MCF 10A (cell line): ENCODE measurements around the gene KAT2A. TPM values are rescaled to one million over a fixed set of nuclear protein-coding genes. Genes with fewer than 3 reads are reported as not detected.

Source experiments
- BruUV-seq: library from RNA; stranded (reverse); fragments of 400-500 nt; replicated peaks from 2 replicates; lab custom pipeline; 2021; lab: Mats Ljungman, UMichigan
- CTCF ChIA-PET: fragments of 300-600 bp; sonication (Branson Sonifier 250); formaldehyde crosslinking; extraction: SDS; loops from one replicate; lab custom pipeline; 2021; ENCODE audit warnings: antibody characterized with exemption, inconsistent platforms; lab: Yijun Ruan, JAX
- POLR2A ChIA-PET: fragments of 300-600, 350-650 bp; sonication (Branson Sonifier 250); formaldehyde crosslinking; extraction: SDS; loops from one replicate; lab custom pipeline; 2020; ENCODE audit warnings: antibody characterized with exemption, inconsistent platforms; lab: Yijun Ruan, JAX
- DNase-seq: peaks from one replicate; pipeline ENCODE4 v3.0.0-alpha.2; 2018; ENCODE audit not compliant: unreplicated experiment
- H3K27ac Mint-ChIP-seq: one replicate; pipeline ENCODE4 v1.8.0; 2022; ENCODE audit warnings: mild to moderate bottlenecking, low read depth, mixed read lengths; ENCODE audit not compliant: unreplicated experiment
- H3K27me3 Mint-ChIP-seq: one replicate; pipeline ENCODE4 v1.8.0; 2022; ENCODE audit warnings: mixed read lengths; ENCODE audit not compliant: insufficient read depth, unreplicated experiment
- H3K36me3 Mint-ChIP-seq: one replicate; pipeline ENCODE4 v1.8.0; 2022; ENCODE audit warnings: mild to moderate bottlenecking, moderate library complexity, mixed read lengths; ENCODE audit not compliant: insufficient read depth, unreplicated experiment
- H3K4me1 Mint-ChIP-seq: one replicate; pipeline ENCODE4 v1.8.0; 2022; ENCODE audit warnings: mixed read lengths; ENCODE audit not compliant: insufficient read depth, unreplicated experiment
- H3K4me3 Mint-ChIP-seq: one replicate; pipeline ENCODE4 v1.8.0; 2022; ENCODE audit warnings: mild to moderate bottlenecking, moderate library complexity, mixed read lengths; ENCODE audit not compliant: unreplicated experiment
- H3K9me3 Mint-ChIP-seq: one replicate; pipeline ENCODE4 v1.8.0; 2022; ENCODE audit warnings: mixed read lengths; ENCODE audit not compliant: unreplicated experiment
- CTCF ChIP-seq: fragments of 200-600 bp; IDR thresholded peaks from one replicate; pipeline ENCODE4 v1.8.0; 2022; ENCODE audit warnings: antibody characterized with exemption, mild to moderate bottlenecking; ENCODE audit not compliant: unreplicated experiment
- intact Hi-C: fragments of 100-400 bp; cut with micrococcal nuclease; formaldehyde crosslinking; loops from 2 replicates; pipeline ENCODE4 v1.14.1; 2022
- total RNA-seq: library from RNA; stranded (reverse); gene quantifications from 2 replicates; pipeline ENCODE4 v1.2.3, GENCODE V29; 2022

The KAT2A gene
- total RNA-seq, 1 experiment from 2014 or later = 44.6 TPM

GRCh38 chr17:42079541-42079940 is 41.6 kb downstream of the KAT2A start:
- Mint-ChIP-seq H3K9me3 (no peaks in the 10 kb centered on the region), H3K4me3 (no peak overlapping the region), H3K4me1 (peaks cover 6% of the 10 kb centered on the region), H3K27me3 (no peaks in the 10 kb centered on the region), H3K27ac (no peak overlapping the region), H3K36me3 (no peaks in the 10 kb centered on the region)
- no peak for DNase-seq
- POLR2A ChIA-PET = no interaction called here
- no peak for TF ChIP-seq CTCF
- CTCF ChIA-PET = interaction anchor here (1.1 to 1.5 kb wide), 5 partner anchors 10 to 54 kb away, joined by 3 to 6 read pairs (median 4); no protein-coding TSS in a partner anchor
- no TSS peak for BruUV-seq
- intact Hi-C loops = no loop called here

DNA sequence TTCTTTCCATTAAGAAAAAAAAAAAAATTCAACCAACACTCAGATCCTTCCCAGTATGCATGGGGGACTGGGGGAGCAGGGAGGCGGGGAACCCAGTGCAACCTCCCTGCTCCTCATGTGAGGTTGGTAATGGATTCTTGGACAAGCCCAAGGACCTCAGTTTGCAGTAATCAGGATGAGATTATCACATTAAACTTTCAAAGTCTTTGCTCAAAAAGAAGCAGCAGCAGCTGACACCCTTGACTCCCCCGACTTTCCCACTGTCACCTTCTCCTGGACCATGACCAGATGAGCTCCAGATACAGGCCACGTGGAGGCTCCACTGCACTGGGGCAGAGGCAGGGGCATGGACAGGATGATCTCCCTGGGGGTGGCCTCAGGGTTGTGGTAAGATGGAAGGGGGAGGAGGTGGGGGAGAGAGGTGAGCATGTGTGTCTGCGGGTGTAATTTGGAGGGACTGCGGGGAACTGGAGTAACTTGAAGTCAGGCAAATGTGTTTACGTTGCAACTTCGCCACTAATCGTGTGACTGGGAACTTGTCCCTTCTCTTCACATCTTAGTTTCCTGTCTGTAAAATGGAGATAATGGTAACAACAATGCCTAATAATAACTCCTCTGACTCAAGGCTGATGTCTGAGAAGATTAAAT is 42.6 kb downstream of the KAT2A start:
- no peak for DNase-seq
- CTCF ChIA-PET = interaction anchor here (1.1 kb wide), 1 partner anchor 12 kb away, joined by 3 read pairs; no protein-coding TSS in a partner anchor
- Mint-ChIP-seq H3K4me3 (no peak overlapping the region), H3K27ac (no peak overlapping the region), H3K27me3 (no peaks in the 10 kb centered on the region), H3K4me1 (peaks cover 6% of the 10 kb centered on the region), H3K36me3 (no peaks in the 10 kb centered on the region), H3K9me3 (no peaks in the 10 kb centered on the region)
- POLR2A ChIA-PET = no interaction called here
- intact Hi-C loops = no loop called here
- BruUV-seq = no TSS peak
- no peak for TF ChIP-seq CTCF

DNA sequence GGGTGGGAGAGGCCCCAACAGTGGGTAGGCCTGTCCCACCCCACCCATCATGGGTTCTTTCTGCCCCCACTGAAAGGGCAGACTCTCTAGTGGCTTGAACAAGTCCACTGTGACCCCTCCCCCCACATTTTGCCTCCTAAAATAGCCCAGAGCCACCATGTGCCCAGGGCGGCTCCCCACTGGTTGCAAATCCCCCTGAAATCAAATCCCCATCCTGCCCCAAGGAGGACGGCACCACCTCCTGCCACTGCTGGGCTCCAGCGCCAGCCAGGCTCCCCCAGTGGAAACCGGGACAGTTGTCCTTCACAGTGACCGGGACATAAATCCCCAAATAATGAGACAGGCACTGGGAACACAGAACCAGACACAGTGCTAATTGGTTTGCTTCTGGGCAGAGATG is 43.4 kb downstream of the KAT2A start:
- H3K27ac Mint-ChIP-seq = no peak overlapping the region
- H3K9me3 Mint-ChIP-seq = no peaks in the 10 kb centered on the region
- no peak for DNase-seq
- ChIA-PET POLR2A (no interaction called here), CTCF (interaction anchor here (1.5 kb wide), 1 partner anchor 11 kb away, joined by 10 read pairs; no protein-coding TSS in a partner anchor)
- no TSS peak for BruUV-seq
- H3K27me3 Mint-ChIP-seq = no peaks in the 10 kb centered on the region
- intact Hi-C loops = no loop called here
- H3K36me3 Mint-ChIP-seq = no peaks in the 10 kb centered on the region
- no peak for TF ChIP-seq CTCF
- H3K4me3 Mint-ChIP-seq = no peak overlapping the region
- H3K4me1 Mint-ChIP-seq = peaks cover 6% of the 10 kb centered on the region

DNA sequence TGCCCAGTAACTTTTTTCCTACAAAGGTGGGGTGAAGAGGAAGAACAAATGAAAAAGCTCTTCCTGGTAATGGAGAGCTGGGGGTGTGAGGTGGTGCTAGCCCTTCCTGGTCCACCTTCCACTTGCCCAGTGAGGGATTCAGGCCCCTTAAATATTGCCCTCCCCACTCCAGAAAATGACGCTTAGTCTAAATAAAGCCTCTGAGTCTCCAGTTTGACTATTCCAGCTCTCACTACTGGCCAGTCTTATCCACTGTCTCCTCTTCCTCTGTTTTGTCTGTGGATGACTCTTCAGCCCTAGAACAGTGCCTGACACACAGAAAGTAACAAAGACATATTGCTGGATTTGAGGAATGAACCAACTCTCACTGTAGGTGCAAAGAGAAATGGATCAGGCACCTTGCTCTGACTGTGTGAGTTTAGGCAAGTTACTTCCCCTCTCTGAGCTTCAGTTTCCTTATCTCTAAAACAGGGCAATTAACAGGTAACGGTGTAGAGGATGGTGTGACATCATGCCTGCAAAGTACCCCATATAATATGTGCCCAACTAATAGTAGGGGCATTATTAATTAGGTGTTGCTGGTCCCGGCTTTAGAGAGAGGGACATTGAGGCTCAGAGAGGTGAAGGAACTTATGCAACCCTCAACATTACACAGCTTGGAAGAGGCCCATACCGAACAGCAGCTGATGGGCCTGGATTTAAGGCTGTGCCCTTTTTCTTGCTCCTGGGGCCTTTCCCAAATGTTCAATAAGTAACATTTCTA is 44.2 kb downstream of the KAT2A start:
- ChIA-PET POLR2A (no interaction called here), CTCF (interaction anchor here (0.7 to 1.5 kb wide), 3 partner anchors 10 to 528 kb away, joined by 3 to 10 read pairs (median 4); no protein-coding TSS in a partner anchor)
- intact Hi-C loops = no loop called here
- no peak overlapping the region for H3K4me3 Mint-ChIP-seq
- no peak overlapping the region for H3K27ac Mint-ChIP-seq
- no peaks in the 10 kb centered on the region for H3K36me3 Mint-ChIP-seq
- no peak for TF ChIP-seq CTCF
- BruUV-seq = no TSS peak
- peaks cover under 1% of the 10 kb centered on the region for H3K4me1 Mint-ChIP-seq
- no peaks in the 10 kb centered on the region for H3K9me3 Mint-ChIP-seq
- no peak for DNase-seq
- no peaks in the 10 kb centered on the region for H3K27me3 Mint-ChIP-seq
